ENCODE data around the gene PSMD6.

Gene PSMD6

DNA sequence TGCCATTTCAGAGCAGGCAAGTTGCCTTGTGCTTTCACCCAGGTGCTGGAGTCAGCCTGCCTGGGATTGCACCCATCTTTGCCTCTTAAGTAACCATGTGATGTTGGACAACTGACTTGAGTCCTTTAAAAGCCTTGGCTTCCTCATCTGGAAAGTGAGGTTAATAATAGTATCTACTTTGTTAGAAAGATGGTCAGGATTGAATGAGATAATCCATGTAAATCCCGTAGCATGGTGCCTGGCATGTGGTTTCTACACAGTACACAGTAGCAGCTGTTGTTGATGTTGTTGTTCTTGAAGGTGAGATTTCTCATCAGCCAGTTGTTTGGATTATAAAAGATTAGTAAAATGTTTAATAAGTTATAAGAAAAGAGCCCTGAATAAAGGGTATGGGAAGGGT lies 48.8 kb downstream of the PSMD6 start:
- Histone ChIP-seq H3K4me1 (ENCODE audit: control insufficient read depth in 1 of 2, insufficient read depth in 2 of 2, low read length in 2 of 2) (peaks cover 24 to 56% of the 10 kb centered on the region in 2 donors), H3K4me3 (ENCODE audit: low read depth in 1 of 2, low read length in 2 of 2) (no peak overlapping the region), H3K9me3 (ENCODE audit: control insufficient read depth in 1 of 2, low read length in 2 of 2) (no peaks in the 10 kb centered on the region), H3K27ac (ENCODE audit: low read length) (no peak overlapping the region), H3K36me3 (ENCODE audit: control insufficient read depth in 1 of 2, insufficient read depth in 2 of 2, low read length in 2 of 2) (peaks cover 0 to 6% of the 10 kb centered on the region in 2 donors), H3K27me3 (ENCODE audit: low read depth, low read length) (no peaks in the 10 kb centered on the region)

DNA sequence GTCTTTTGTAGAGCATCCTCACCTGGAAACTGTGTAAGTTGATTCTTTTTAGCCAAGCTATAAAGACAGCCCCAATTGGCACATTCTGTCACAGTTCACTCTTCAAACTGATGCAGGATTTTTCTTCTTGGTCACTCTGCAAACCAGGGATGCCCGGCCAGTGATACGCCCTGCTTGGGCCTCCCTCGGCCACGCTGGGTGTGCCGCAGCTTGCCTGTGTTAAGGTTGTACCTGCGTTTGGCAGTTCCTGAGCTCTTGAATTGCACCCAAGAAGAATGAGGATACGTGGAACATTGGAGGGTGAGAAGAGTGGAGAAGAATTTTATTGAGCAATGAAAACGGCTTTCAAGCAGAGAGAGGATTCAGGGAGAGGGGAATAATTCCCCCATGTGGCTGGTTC lies 49.9 kb downstream of the PSMD6 start:
- Histone ChIP-seq H3K36me3 (ENCODE audit: control insufficient read depth in 1 of 2, insufficient read depth in 2 of 2, low read length in 2 of 2) (peaks cover 0 to 6% of the 10 kb centered on the region in 2 donors), H3K27ac (ENCODE audit: low read length) (no peak overlapping the region), H3K27me3 (ENCODE audit: low read depth, low read length) (no peaks in the 10 kb centered on the region), H3K9me3 (ENCODE audit: control insufficient read depth in 1 of 2, low read length in 2 of 2) (no peaks in the 10 kb centered on the region), H3K4me1 (ENCODE audit: control insufficient read depth in 1 of 2, insufficient read depth in 2 of 2, low read length in 2 of 2) (peaks cover 29 to 67% of the 10 kb centered on the region in 2 donors), H3K4me3 (ENCODE audit: low read depth in 1 of 2, low read length in 2 of 2) (no peak overlapping the region)

DNA sequence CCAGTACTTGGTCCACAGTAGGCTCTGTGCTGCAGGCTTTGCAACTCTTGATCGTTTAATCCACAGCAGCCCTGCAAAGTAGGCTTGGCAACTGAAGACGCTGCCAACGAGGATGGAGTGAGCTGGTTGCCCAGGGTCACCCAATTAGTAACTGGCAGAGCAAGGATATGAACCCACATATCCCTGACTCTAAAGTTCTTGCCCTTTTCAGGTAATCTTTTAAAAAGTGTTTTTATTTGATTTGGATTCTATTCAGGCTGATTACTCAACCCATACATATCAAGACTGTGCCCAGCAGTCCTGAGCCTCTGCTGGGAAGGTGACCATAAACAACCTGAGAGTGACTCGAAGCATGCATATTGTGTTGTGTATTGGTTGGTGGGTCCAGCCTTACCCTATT lies 50.3 kb downstream of the PSMD6 start:
- peak overlapping the region; percentile 12 for H3K27ac ChIP-seq (ENCODE audit: low read length)
- H3K36me3 ChIP-seq (ENCODE audit: control insufficient read depth in 1 of 2, insufficient read depth in 2 of 2, low read length in 2 of 2) = peaks cover 0 to 6% of the 10 kb centered on the region in 2 donors
- H3K4me3 ChIP-seq (ENCODE audit: low read depth in 1 of 2, low read length in 2 of 2) = no peak overlapping the region
- no peaks in the 10 kb centered on the region for H3K27me3 ChIP-seq (ENCODE audit: low read depth, low read length)
- no peaks in the 10 kb centered on the region for H3K9me3 ChIP-seq (ENCODE audit: control insufficient read depth in 1 of 2, low read length in 2 of 2)
- H3K4me1 ChIP-seq (ENCODE audit: control insufficient read depth in 1 of 2, insufficient read depth in 2 of 2, low read length in 2 of 2) = peaks cover 32 to 67% of the 10 kb centered on the region in 2 donors

DNA sequence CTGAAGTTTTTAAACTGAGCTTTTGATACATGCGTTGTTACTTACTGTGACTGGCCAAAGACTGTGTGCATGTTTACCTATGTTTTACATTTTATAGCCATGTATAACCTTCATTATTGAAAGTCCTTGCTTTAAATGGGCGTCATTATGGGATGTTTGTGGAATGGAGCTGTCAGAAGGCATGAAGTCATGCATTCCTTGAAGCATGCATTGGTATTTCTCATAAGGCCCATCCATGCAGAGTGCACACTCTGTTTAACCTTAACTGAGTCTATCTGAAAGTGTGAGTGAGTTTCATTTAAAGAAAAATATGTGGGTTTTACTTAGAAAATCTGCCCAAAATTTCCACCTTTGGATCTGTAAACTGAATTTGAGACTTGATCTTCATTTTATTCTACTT lies 51.1 kb downstream of the PSMD6 start:
- H3K4me1 ChIP-seq (ENCODE audit: control insufficient read depth in 1 of 2, insufficient read depth in 2 of 2, low read length in 2 of 2) = peaks cover 36 to 71% of the 10 kb centered on the region in 2 donors
- no peaks in the 10 kb centered on the region for H3K27me3 ChIP-seq (ENCODE audit: low read depth, low read length)
- H3K4me3 ChIP-seq (ENCODE audit: low read depth in 1 of 2, low read length in 2 of 2) = no peak overlapping the region
- peaks cover 0 to 6% of the 10 kb centered on the region in 2 donors for H3K36me3 ChIP-seq (ENCODE audit: control insufficient read depth in 1 of 2, insufficient read depth in 2 of 2, low read length in 2 of 2)
- no peaks in the 10 kb centered on the region for H3K9me3 ChIP-seq (ENCODE audit: control insufficient read depth in 1 of 2, low read length in 2 of 2)
- H3K27ac ChIP-seq (ENCODE audit: low read length) = peak overlapping the region; percentile 12

DNA sequence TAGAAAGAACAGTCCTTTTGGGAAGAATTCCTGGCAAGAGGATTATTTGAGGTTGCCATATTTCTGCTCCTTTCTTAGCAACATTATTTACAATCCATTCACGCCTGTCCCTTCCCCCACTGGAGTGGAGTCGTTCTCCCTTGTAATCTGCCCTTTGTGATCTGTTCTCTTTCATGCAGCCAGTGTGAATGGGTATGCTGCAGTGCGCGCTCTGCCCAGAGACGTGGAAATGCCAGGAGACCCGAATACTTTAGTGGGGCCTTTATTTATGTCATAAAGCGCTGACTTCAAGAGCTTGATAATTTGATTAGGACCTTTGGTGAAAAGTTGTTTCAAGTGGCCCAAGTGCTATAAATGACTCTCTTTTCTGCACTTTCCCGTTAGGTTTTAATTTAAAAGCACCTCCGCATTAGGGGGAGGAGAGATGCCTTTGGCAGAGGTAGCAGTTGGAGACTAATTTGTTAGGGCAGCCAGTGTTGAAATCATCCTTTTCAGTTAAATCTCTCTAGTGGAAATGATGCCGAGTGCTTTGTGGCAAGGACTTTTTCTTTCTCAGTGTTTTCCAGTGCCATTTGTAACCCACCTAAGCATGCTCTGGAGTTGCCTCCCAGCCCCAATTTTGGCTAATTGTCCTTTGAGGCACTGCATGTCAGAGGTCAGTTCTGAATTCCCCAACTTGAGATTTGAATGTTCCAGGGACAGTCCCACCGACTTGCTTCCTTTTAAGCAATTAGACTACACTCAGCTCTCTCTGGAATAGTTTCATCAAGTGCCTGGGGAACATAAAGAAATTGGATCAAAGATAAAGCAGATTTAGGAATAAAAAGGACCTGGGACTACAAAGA lies 52.4 kb downstream of the PSMD6 start:
- peak overlapping the region; percentile 11 for H3K27ac ChIP-seq (ENCODE audit: low read length)

DNA sequence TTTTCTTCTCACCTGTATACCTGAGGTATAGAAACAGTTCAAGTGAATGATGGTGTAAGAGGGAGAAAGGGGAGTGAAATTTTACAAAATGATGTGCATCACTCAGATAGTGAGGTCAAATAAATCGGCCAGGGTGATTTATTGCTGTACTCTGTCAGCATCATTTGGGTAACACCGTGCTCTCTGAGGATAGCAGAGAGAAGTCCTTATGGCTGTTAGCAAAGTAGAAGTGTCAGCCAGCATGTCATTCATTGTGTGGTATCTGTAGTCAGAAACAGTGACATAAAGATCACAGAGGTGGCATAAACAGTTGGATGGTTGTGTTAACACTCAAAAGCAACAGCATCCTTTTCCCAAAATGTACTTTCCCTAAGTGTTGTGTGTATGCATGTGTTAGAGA lies 53.4 kb downstream of the PSMD6 start:
- Histone ChIP-seq H3K27ac (ENCODE audit: low read length) (peak overlapping the region; percentile 58), H3K4me3 (ENCODE audit: low read depth in 1 of 2, low read length in 2 of 2) (no peak overlapping the region), H3K9me3 (ENCODE audit: control insufficient read depth in 1 of 2, low read length in 2 of 2) (no peaks in the 10 kb centered on the region), H3K36me3 (ENCODE audit: control insufficient read depth in 1 of 2, insufficient read depth in 2 of 2, low read length in 2 of 2) (no peaks in the 10 kb centered on the region), H3K27me3 (ENCODE audit: low read depth, low read length) (no peaks in the 10 kb centered on the region), H3K4me1 (ENCODE audit: control insufficient read depth in 1 of 2, insufficient read depth in 2 of 2, low read length in 2 of 2) (peaks cover 26 to 67% of the 10 kb centered on the region in 2 donors)

More for the DNA sequence above, 52.4 kb downstream of the PSMD6 start:
- Histone ChIP-seq H3K4me1 (ENCODE audit: control insufficient read depth in 1 of 2, insufficient read depth in 2 of 2, low read length in 2 of 2) (peaks cover 29 to 65% of the 10 kb centered on the region in 2 donors), H3K27me3 (ENCODE audit: low read depth, low read length) (no peaks in the 10 kb centered on the region), H3K4me3 (ENCODE audit: low read depth in 1 of 2, low read length in 2 of 2) (peak overlapping the region in 1 of 2 donors; percentile 1), H3K36me3 (ENCODE audit: control insufficient read depth in 1 of 2, insufficient read depth in 2 of 2, low read length in 2 of 2) (no peaks in the 10 kb centered on the region), H3K9me3 (ENCODE audit: control insufficient read depth in 1 of 2, low read length in 2 of 2) (no peaks in the 10 kb centered on the region)

DNA sequence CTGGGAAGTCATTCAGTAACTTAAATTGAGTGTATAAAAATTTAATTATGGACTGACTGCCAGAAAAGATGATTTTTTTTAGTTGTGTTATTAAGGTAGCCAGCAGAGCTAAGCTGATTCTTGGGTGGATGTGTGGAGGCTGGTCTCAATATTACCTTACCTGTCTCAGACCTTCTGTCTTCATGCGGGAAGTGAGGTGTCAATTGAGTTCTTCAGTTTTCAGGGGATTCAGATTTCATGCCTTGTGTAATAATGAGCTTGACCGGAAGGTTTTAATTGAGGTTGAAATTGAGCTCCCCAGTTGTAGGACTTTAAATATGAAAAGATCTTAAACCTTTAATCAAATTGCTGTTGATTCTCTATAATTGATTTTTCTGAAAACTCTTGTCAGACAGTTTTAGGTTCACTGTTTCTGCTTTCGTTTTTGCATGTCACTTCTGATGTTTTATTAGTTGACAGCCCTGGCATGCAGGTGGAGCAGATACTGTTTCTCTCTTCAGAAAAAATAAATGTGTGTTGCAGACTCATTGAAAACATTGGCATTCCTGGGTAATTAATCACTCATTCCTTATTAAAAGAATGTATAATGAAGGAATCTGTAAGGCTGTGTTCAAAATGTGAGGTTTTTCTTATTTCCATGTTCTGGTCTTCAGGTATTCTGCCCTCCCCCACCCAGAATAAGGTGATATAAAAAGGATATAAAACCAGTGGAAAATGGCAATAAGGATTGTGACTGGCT lies 54.5 kb downstream of the PSMD6 start:
- no peaks in the 10 kb centered on the region for H3K9me3 ChIP-seq (ENCODE audit: control insufficient read depth in 1 of 2, low read length in 2 of 2)
- H3K4me3 ChIP-seq (ENCODE audit: low read depth in 1 of 2, low read length in 2 of 2) = peak overlapping the region; percentile 45 to 50
- H3K27me3 ChIP-seq (ENCODE audit: low read depth, low read length) = no peaks in the 10 kb centered on the region
- H3K4me1 ChIP-seq (ENCODE audit: control insufficient read depth in 1 of 2, insufficient read depth in 2 of 2, low read length in 2 of 2) = peaks cover 26 to 69% of the 10 kb centered on the region in 2 donors
- H3K36me3 ChIP-seq (ENCODE audit: control insufficient read depth in 1 of 2, insufficient read depth in 2 of 2, low read length in 2 of 2) = no peaks in the 10 kb centered on the region
- H3K27ac ChIP-seq (ENCODE audit: low read length) = peak overlapping the region; percentile 58

DNA sequence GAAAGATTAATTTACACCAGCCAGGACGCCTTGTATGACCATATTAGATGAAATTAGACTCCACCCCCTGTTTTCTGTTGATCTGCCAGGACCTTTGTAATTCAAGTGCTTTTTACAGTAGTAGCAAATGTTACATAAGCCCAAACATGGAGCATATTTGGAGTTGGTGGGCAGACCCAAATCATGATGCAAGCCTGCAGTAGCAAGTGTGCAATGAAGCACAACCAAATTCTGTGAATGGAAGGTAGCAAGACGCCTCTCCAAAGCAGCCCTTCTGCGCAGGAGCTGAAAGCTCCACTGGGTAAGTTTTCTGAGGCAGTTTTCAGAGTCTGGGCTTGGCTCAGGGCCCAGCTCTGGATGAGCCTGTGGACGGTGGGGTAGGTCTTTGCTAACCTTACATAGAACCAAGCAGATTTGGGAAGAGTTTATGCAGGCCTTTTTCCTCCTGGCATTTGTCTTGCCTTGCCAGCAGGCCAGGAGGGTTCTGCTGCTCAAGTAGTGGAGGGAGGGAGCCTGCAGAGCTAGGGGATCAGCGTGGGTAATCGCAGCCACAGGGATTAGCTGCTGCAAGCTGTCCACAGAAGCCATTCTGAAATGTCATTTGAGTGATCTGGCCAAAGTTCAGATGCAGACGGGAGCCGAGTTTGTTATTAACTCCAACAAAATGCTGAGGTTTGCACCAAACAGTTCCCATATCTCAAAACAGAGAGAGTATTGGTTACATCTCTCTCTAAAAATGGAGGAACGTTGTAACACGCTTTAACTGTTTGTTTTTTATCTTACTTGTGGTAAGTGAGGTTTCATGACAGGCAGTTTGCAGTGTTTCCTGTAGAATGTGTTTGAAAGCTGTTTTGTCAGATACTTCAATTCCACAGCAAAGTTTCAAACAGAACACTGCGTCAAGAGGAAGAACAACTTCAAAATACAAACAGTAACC lies 55.4 kb downstream of the PSMD6 start:
- Histone ChIP-seq H3K9me3 (ENCODE audit: control insufficient read depth in 1 of 2, low read length in 2 of 2) (no peaks in the 10 kb centered on the region), H3K36me3 (ENCODE audit: control insufficient read depth in 1 of 2, insufficient read depth in 2 of 2, low read length in 2 of 2) (no peaks in the 10 kb centered on the region), H3K4me1 (ENCODE audit: control insufficient read depth in 1 of 2, insufficient read depth in 2 of 2, low read length in 2 of 2) (peaks cover 26 to 69% of the 10 kb centered on the region in 2 donors), H3K27ac (ENCODE audit: low read length) (peak overlapping the region; percentile 58), H3K27me3 (ENCODE audit: low read depth, low read length) (no peaks in the 10 kb centered on the region), H3K4me3 (ENCODE audit: low read depth in 1 of 2, low read length in 2 of 2) (peak overlapping the region; percentile 45 to 50)

DNA sequence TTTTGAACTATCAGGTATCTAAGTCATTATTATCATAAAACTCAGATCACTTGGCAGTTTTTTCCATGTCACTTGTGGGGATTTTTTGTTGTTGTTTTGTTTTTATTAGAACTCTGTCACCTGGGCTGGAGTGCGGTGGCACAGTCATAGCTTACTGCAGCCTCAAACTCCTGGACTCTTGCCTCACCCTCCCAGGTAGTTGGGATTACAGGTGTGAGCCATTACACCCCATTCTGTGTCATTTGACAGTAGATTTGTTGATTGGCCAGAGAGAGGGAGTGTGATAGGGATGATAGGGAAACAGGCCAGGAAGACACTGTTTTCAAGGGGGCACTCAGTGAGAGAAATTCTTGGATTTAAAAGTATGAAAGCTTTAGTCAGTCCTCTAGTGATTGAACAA lies 56.4 kb downstream of the PSMD6 start:
- Histone ChIP-seq H3K9me3 (ENCODE audit: control insufficient read depth in 1 of 2, low read length in 2 of 2) (no peaks in the 10 kb centered on the region), H3K36me3 (ENCODE audit: control insufficient read depth in 1 of 2, insufficient read depth in 2 of 2, low read length in 2 of 2) (no peaks in the 10 kb centered on the region), H3K27ac (ENCODE audit: low read length) (peak overlapping the region; percentile 58), H3K4me3 (ENCODE audit: low read depth in 1 of 2, low read length in 2 of 2) (no peak overlapping the region), H3K4me1 (ENCODE audit: control insufficient read depth in 1 of 2, insufficient read depth in 2 of 2, low read length in 2 of 2) (peaks cover 26 to 62% of the 10 kb centered on the region in 2 donors), H3K27me3 (ENCODE audit: low read depth, low read length) (no peaks in the 10 kb centered on the region)

DNA sequence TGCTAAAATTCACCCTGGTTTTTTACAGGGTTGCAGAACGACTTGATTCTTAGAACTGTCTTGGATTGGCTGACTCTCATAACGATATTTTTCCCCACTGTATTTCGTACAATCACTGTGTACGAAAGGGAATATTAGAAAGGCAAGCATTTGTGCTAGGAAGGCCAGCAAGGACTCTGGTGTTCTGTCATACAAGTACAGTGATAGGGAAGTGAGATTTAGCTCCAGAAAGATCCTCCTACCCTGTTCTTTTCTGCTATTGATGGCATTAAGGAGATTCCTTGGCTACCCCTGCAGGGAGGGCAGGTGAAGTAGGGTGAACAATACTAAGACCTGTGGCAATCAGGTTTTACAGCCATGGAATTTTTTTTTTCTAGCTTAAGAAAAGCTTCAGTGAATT lies 57.3 kb downstream of the PSMD6 start:
- H3K9me3 ChIP-seq (ENCODE audit: control insufficient read depth in 1 of 2, low read length in 2 of 2) = no peaks in the 10 kb centered on the region
- no peaks in the 10 kb centered on the region for H3K36me3 ChIP-seq (ENCODE audit: control insufficient read depth in 1 of 2, insufficient read depth in 2 of 2, low read length in 2 of 2)
- peaks cover 23 to 54% of the 10 kb centered on the region in 2 donors for H3K4me1 ChIP-seq (ENCODE audit: control insufficient read depth in 1 of 2, insufficient read depth in 2 of 2, low read length in 2 of 2)
- H3K27me3 ChIP-seq (ENCODE audit: low read depth, low read length) = no peaks in the 10 kb centered on the region
- no peak overlapping the region for H3K4me3 ChIP-seq (ENCODE audit: low read depth in 1 of 2, low read length in 2 of 2)
- no peak overlapping the region for H3K27ac ChIP-seq (ENCODE audit: low read length)
